CD4-positive, alpha-beta T cell (primary cell): ENCODE results near the gene CCDC3. TPM values are rescaled to one million over a fixed set of nuclear protein-coding genes. Genes with fewer than 3 reads are reported as not detected.

Source experiments
- ATAC-seq: fragments of 200-7000 bp; cut with Tn5 transposase; one replicate; pipeline ENCODE4 v1.10.0; 2022; ENCODE audit warnings: mild to moderate bottlenecking; ENCODE audit not compliant: poor library complexity
- CTCF ChIA-PET: fragments of 350-600 bp; sonication (Branson Sonifier 250); formaldehyde crosslinking; loops from one replicate; lab custom pipeline; 2021; ENCODE audit warnings: antibody characterized with exemption, inconsistent platforms; lab: Charles Lee
- POLR2A ChIA-PET: fragments of 350-600 bp; sonication (Branson Sonifier 250); formaldehyde crosslinking; loops from one replicate; lab custom pipeline; 2021; ENCODE audit warnings: antibody characterized with exemption, inconsistent platforms; lab: Charles Lee
- DNase-seq, 14 experiments: peaks; one replicate each; pipeline ENCODE4 v3.0.0-alpha.2; 2013 to 2020; ENCODE audit warnings: mixed read lengths in 2 of 14
- H3K27ac ChIP-seq, 2 donors: one replicate each; pipeline versions ENCODE4 v1.5.1 to v1.7.0; 2013; ENCODE audit warnings: low read length in 2 of 2, low read depth in 1 of 2, mild to moderate bottlenecking in 1 of 2
- H3K27me3 ChIP-seq, 2 experiments: 1 replicate in 1 of 2; 2 replicates in 1 of 2; pipeline versions ENCODE4 v1.6.1 to v1.7.0; 2013; ENCODE audit warnings: low read length in 2 of 2, control low read depth in 1 of 2, mild to moderate bottlenecking in 1 of 2, moderate library complexity in 1 of 2; ENCODE audit not compliant: insufficient read depth in 2 of 2, control insufficient read depth in 1 of 2
- H3K36me3 ChIP-seq: one replicate; pipeline ENCODE4 v1.6.1; 2013; ENCODE audit warnings: low read length, control low read depth; ENCODE audit not compliant: insufficient read depth
- H3K4me1 ChIP-seq: one replicate; pipeline ENCODE4 v1.6.1; 2013; ENCODE audit warnings: low read length, control low read depth; ENCODE audit not compliant: insufficient read depth
- H3K4me3 ChIP-seq: one replicate; pipeline ENCODE4 v1.5.1; 2013; ENCODE audit warnings: mild to moderate bottlenecking, low read length, moderate library complexity
- H3K9me3 ChIP-seq, 2 experiments: 1 replicate in 1 of 2; 2 replicates in 1 of 2; pipeline versions ENCODE4 v1.6.1 to v1.7.0; 2013; ENCODE audit warnings: low read length in 2 of 2, mild to moderate bottlenecking in 2 of 2, control low read depth in 1 of 2, moderate library complexity in 1 of 2; ENCODE audit not compliant: control insufficient read depth in 1 of 2, insufficient read depth in 1 of 2
- H3K27ac Mint-ChIP-seq: one replicate; pipeline ENCODE4 v1.8.0; 2020; ENCODE audit warnings: mixed read lengths
- H3K27me3 Mint-ChIP-seq: one replicate; pipeline ENCODE4 v1.8.0; 2021; ENCODE audit warnings: mixed read lengths
- H3K36me3 Mint-ChIP-seq: one replicate; pipeline ENCODE4 v1.8.0; 2021; ENCODE audit warnings: low read depth, mixed read lengths
- H3K4me1 Mint-ChIP-seq: one replicate; pipeline ENCODE4 v1.8.0; 2021; ENCODE audit warnings: low read depth, mixed read lengths
- H3K4me3 Mint-ChIP-seq: one replicate; pipeline ENCODE4 v1.8.0; 2020; ENCODE audit warnings: mild to moderate bottlenecking, mixed read lengths
- H3K9me3 Mint-ChIP-seq: one replicate; pipeline ENCODE4 v1.8.0; 2020; ENCODE audit warnings: mixed read lengths
- CTCF ChIP-seq: fragments of 200-600 bp; IDR thresholded peaks from one replicate; pipeline ENCODE4 v1.8.0; 2022; ENCODE audit warnings: antibody characterized with exemption, mild to moderate bottlenecking
- intact Hi-C, 2 experiments: fragments of 100-400 bp; cut with DNase I in 1 of 2; cut with micrococcal nuclease in 1 of 2; formaldehyde crosslinking; loops; one replicate each; pipeline versions ENCODE4 v1.15.1 to v1.9.0; 2023 to 2025; cut with DNase I, micrococcal nuclease
- total RNA-seq, 174 experiments: library from RNA in 2 of 174; stranded (reverse) in 2 of 174; gene quantifications; one replicate each; pipeline ENCODE4 v1.2.3 and lab custom pipeline; 2021 to 2026

The CCDC3 gene
- total RNA-seq, 2 experiments from 2014 or later = 0.08 TPM; not detected in 1

GRCh38 chr10:12880423-12880822, 121.1 kb downstream of the CCDC3 start:
- Histone ChIP-seq H3K4me1 (no peaks in the 10 kb centered on the region), H3K27me3 (peaks cover 5 to 6% of the 10 kb centered on the region in 2 experiments), H3K36me3 (no peaks in the 10 kb centered on the region), H3K9me3 (peaks cover 0 to 6% of the 10 kb centered on the region in 2 experiments), H3K4me3 (no peak overlapping the region), H3K27ac (no peak overlapping the region)
- Mint-ChIP-seq H3K4me1 (no peaks in the 10 kb centered on the region), H3K27ac (no peak overlapping the region), H3K36me3 (no peaks in the 10 kb centered on the region), H3K4me3 (no peak overlapping the region), H3K27me3 (peaks cover 32% of the 10 kb centered on the region), H3K9me3 (peaks cover 3% of the 10 kb centered on the region)
- no peak for TF ChIP-seq CTCF
- ATAC-seq = no peak
- POLR2A ChIA-PET = no interaction called here
- CTCF ChIA-PET = no interaction called here
- no peak for DNase-seq
- intact Hi-C loops = no loop called here

GRCh38 chr10:12877150-12877549, 124.4 kb downstream of the CCDC3 start:
- H3K9me3 Mint-ChIP-seq = peaks cover 3% of the 10 kb centered on the region
- ATAC-seq (no peak), DNase-seq (no peak)
- TF ChIP-seq CTCF = no peak
- intact Hi-C loops = no loop called here
- ChIA-PET POLR2A (no interaction called here), CTCF (no interaction called here)
- no peak overlapping the region for H3K27ac Mint-ChIP-seq
- peaks cover 0 to 6% of the 10 kb centered on the region in 2 experiments for H3K9me3 ChIP-seq
- no peaks in the 10 kb centered on the region for H3K4me1 Mint-ChIP-seq
- H3K27me3 ChIP-seq = peaks cover 5 to 6% of the 10 kb centered on the region in 2 experiments
- no peaks in the 10 kb centered on the region for H3K4me1 ChIP-seq
- no peaks in the 10 kb centered on the region for H3K36me3 Mint-ChIP-seq
- H3K4me3 Mint-ChIP-seq = no peak overlapping the region
- no peak overlapping the region for H3K4me3 ChIP-seq
- no peak overlapping the region for H3K27ac ChIP-seq
- H3K27me3 Mint-ChIP-seq = peaks cover 18% of the 10 kb centered on the region
- no peaks in the 10 kb centered on the region for H3K36me3 ChIP-seq

- no peak for TF ChIP-seq CTCF
- Histone ChIP-seq H3K4me3 (no peak overlapping the region), H3K27me3 (peaks cover 5 to 7% of the 10 kb centered on the region in 2 experiments), H3K36me3 (no peaks in the 10 kb centered on the region), H3K4me1 (no peaks in the 10 kb centered on the region), H3K27ac (no peak overlapping the region), H3K9me3 (peaks cover 0 to 6% of the 10 kb centered on the region in 2 experiments)
- intact Hi-C loops = no loop called here
- Mint-ChIP-seq H3K36me3 (no peaks in the 10 kb centered on the region), H3K4me3 (no peak overlapping the region), H3K27ac (no peak overlapping the region), H3K9me3 (peaks cover 3% of the 10 kb centered on the region), H3K27me3 (peaks cover 15% of the 10 kb centered on the region), H3K4me1 (no peaks in the 10 kb centered on the region)
- DNase-seq (no peak), ATAC-seq (no peak)
- ChIA-PET CTCF (no interaction called here), POLR2A (no interaction called here)
Measured at GRCh38 chr10:12876266-12876665, 125.2 kb downstream of the CCDC3 start.
